GM19043 (cell line): Measurements from ENCODE around the gene DCANP1.

Experiments
- ATAC-seq: cut with Tn5 transposase; IDR thresholded peaks from one replicate; pipeline ENCODE4 v1.9.1; 2021; ENCODE audit warnings: low read depth; ENCODE audit not compliant: unreplicated experiment

DCANP1 gene

GRCh38 chr5:135481387-135481786 is 34.2 kb upstream of the DCANP1 start:
- ATAC-seq = no peak

DNA sequence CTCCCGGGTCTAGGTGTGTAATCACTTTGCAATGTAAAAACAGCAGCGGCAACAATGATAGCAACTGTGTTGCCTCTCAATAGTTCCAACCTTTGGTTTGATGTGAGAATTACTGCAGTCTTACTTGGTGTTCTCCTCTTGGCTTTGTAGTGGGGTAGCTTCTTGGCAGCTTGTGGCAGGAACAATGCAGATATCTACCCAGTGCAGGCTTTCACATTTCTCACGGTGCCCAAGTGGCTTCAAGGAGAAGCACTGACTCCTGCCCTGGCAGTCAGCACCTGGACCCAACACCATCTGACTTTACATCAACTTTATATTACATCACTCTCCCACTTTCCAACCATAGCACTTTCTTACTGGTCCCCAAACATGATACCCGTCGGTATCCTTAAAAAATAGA is 33.4 kb upstream of the DCANP1 start:
- no peak for ATAC-seq

- ATAC-seq = no peak
Measured at GRCh38 chr5:135478938-135479337, 31.8 kb upstream of the DCANP1 start.

GRCh38 chr5:135477613-135478066 is 30.5 kb upstream of the DCANP1 start:
- ATAC-seq = no peak

GRCh38 chr5:135476615-135477581 is 29.8 kb upstream of the DCANP1 start:
- no peak for ATAC-seq

GRCh38 chr5:135473956-135474670 is 27.0 kb upstream of the DCANP1 start:
- ATAC-seq = no peak

GRCh38 chr5:135472141-135472540 is 25.0 kb upstream of the DCANP1 start:
- no peak for ATAC-seq

GRCh38 chr5:135471726-135472125 is 24.6 kb upstream of the DCANP1 start:
- no peak for ATAC-seq

- ATAC-seq = no peak
Measured at GRCh38 chr5:135469911-135470310, 22.8 kb upstream of the DCANP1 start.

DNA sequence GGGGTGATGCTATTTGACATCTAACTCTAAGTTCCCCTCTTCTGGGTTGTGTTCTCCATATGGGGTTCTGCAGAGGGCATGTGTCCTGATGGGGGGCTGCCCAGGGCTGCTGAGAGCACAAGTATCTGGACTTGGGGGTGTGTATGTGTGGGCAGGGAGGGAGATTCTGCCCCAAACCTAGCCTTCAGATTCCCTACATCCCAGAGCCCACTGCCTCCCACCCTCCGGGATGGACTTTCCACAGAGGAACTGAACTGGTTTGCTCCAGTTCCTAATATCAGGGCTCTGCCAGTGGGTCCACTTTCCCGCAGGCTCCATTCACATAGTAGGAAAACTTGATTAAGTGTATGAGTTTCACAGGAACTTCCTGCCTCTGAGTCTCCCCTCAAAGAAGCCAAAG is 21.4 kb upstream of the DCANP1 start:
- no peak for ATAC-seq

GRCh38 chr5:135467871-135468485 is 20.8 kb upstream of the DCANP1 start:
- no peak for ATAC-seq

DNA sequence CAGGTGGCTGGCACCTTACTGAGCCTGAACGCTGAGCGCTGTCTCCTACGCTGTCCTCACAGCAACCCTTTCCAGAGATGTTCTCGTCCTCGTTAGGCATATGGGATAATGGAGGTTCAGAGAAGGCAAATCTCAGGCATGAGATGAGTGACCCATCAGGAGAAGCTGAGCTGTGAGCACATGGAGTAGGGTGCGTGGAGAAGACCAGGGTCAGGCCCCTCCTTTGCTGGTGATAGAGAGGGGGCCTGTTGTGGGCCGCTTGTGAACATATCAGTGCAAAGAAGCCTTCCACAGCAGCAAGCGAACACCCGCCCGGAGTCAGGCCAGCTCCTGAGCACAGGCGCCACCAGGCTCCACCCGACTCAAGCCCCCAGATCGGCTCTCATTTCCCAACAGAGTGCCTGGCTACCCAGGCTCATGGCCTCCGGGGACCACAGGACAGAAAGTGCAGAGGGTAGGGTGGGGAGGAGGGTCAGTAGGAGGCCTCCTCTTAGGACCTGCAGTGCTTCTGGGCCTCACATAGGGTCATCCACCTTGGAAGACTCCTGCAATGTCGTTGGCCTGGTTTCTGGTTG is 20.0 kb upstream of the DCANP1 start:
- ATAC-seq = no peak

DNA sequence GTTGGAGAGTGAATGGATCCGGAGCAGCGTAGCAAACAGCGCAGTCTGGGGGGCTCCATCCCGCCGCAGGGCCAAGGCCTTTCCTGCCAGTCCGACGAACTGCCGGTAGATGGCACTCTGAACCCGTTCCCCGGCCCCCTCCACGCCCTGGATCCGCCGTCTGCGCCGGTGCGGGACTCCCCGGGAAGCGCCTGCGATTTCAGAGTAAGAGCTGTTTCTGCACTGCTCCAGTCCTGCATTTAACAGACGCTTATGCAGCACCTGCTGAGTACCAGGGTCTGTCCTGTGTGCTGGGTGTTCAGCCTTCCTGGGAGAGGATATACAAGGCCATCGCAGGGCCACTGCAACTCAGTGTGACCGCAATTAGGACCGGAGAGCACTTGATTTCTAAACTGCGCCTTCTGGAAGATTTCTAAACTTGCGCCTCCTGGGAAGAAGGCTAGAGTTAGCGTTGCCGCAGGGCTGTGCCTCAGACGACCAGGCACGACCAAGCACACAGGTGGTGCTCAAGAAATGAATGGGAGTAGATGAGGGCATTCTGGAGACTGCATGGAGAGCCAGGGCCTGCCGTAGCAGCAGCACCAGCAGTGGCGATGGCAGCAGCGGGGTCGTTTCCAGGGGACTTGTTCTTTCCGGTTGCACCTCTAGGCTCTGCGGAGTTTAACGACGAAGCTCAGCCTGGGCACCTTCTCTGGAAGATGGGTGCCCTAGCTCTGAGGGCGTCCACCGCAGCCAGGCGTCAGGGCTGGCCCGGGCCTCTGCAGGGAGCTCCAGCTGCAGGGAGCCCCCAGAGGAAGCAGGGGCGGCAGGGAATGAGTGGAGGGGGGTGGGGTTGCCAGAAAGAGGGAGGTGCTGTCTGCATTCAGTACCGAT is 19.3 kb upstream of the DCANP1 start:
- no peak for ATAC-seq

- ATAC-seq = no peak
Measured at GRCh38 chr5:135465391-135466122, 18.4 kb upstream of the DCANP1 start.

DNA sequence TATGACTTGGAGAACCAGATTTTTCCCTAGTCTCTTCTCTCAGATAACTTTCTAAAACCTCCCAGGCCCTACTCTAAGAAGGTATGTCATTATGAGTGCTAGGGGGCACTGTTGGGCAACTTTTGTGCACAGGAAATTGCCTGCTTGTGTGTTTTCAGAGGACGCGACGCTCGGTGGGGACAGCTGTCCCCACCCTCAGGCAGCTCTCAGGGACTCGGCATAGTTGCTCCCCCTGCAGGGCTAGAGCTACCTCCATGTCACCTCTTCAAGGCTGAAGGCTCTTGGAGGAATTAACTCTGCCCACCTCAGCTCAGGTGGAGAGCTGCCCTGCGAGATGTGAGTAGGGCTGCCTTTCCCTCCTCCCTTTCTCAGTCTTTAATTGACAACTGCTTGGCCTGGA is 15.2 kb upstream of the DCANP1 start:
- no peak for ATAC-seq

- no peak for ATAC-seq
Measured at GRCh38 chr5:135461481-135462151, 14.5 kb upstream of the DCANP1 start.

DNA sequence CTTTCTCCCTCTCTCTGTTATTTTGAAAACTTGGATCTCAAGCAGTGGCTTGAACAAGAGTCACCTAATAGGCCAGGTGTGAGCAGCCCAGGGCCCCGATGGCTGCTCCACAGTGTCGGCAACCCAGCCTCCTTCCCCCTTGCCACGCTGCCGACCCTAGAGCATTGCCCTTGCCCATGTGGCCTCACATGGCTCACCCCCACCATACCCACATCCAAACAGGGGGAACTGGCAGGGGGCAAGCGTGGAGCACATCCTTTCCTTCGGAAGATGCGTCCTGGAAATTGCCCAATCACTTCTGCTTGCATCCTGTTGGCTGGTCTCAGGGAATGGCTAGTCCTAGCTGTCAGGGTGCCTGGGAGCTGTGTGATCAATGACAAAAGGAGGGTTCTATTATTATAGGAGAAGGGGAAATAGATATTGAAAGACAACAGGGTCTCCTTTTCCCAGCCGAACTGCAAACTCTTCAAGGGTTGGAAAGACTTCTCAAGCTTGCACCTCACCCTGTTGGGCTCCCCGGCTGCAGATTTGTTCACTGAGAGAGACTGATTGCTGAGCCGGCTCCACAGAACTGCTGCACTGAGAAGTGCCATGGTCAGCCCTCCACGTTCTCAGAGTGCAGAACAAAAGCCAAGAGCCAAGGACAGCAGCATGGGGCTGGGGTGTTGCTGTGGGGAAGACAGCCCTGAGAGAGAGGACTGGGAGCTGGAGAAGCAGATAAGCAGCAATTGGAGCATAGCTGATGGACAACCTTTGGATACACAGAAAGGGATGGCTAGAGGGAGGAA is 13.3 kb upstream of the DCANP1 start:
- no peak for ATAC-seq

GRCh38 chr5:135458921-135459331 is 11.8 kb upstream of the DCANP1 start:
- ATAC-seq = no peak
